GM13976 (cell line): Measurements from ENCODE around the gene IPO8.
"Not testable (repeated sequence)": the region's sequence is repeated elsewhere in the genome, so short reads cannot be mapped to it uniquely, and the experiment has no call there.

Source experiments
- DNase-seq: peaks from one replicate; pipeline ENCODE4 v3.0.0; 2012; ENCODE audit warnings: low spot score
- CTCF ChIP-seq: IDR thresholded peaks from 2 replicates; pipeline ENCODE4 v1.5.1; 2012; ENCODE audit warnings: borderline replicate concordance, mild to moderate bottlenecking; ENCODE audit not compliant: insufficient read depth; ENCODE audit errors: extremely low read depth, missing control alignments, control extremely low read depth
- in situ Hi-C: fragments of 300-500 bp; cut with MboI; formaldehyde crosslinking; loops from one replicate; pipeline ENCODE4 v1.12.0; 2022; ENCODE audit warnings: low sequenced_read_pairs, mixed read lengths, inconsistent platforms; ENCODE audit not compliant: unreplicated experiment

Gene IPO8

GRCh38 chr12:30630076-30630978 lies 65.3 kb downstream of the IPO8 start:
- no peak for TF ChIP-seq CTCF
- in situ Hi-C loops, result no loop called here
- no peak for DNase-seq

- TF ChIP-seq CTCF, result no peak
- in situ Hi-C loops, result no loop called here
- no peak for DNase-seq
Measured at GRCh38 chr12:30626847-30627246, 68.8 kb downstream of the IPO8 start.

GRCh38 chr12:30624009-30624408 lies 71.7 kb downstream of the IPO8 start:
- no peak for DNase-seq
- in situ Hi-C loops, result no loop called here
- TF ChIP-seq CTCF, result no peak

- peak; percentile 16 for DNase-seq
- in situ Hi-C loops, result no loop called here
- no peak for TF ChIP-seq CTCF
Measured at GRCh38 chr12:30622509-30622908, 73.2 kb downstream of the IPO8 start.

GRCh38 chr12:30621663-30622241 lies 73.9 kb downstream of the IPO8 start:
- in situ Hi-C loops, DNase-seq: not testable (repeated sequence)

- in situ Hi-C loops, result no loop called here
- TF ChIP-seq CTCF, result no peak
Measured at GRCh38 chr12:30617346-30618016, 78.2 kb downstream of the IPO8 start.

GRCh38 chr12:30614031-30614430 lies 81.6 kb downstream of the IPO8 start:
- DNase-seq, result no peak
- in situ Hi-C loops, result no loop called here
- no peak for TF ChIP-seq CTCF

More at GRCh38 chr12:30617346-30618016, 78.2 kb downstream of the IPO8 start:
- no peak for DNase-seq
